ENCODE results near the gene SPAG17.

The SPAG17 gene

GRCh38 chr1:118159569-118159968, 25.5 kb downstream of the SPAG17 start:
- no peak for DNase-seq

- no peak for DNase-seq
Measured at GRCh38 chr1:118158924-118159323, 26.1 kb downstream of the SPAG17 start.

DNA sequence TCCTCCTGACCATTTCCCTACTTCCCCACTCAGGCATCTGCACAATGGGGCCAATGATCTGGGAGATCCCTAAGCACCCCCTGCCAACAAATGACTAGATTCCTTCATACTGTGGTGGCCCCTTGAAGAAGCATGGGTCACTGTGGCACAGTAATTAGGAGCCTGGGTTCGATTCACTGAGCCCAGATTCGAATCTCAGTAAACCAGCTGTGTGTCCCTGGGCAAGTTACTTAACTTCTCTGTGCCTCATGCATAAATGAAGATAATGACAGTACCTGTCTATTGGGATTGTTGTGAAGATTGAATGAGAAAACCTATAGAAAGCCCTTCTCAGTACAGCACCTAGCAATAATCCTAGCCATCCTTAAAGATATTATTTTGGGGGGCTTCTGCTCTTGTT, 27.5 kb downstream of the SPAG17 start:
- DNase-seq: no peak

DNA sequence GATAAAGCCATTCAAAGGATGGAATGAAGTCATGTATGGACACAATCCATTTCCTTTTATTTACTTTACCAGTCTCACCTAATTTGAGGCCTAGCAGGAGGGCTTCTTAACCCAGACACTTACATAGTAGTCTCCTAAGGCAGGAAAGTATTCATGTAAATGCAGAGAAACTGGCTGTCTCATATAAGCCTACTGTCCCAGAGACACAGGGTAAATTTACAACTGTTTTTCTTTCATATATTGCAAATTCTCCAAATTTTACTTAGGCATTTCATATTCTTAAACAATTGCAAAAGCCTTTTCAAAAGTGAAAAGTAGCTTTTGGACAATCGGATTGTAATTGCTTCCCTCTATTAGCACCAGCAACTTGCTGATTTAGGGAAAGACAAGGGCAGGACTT, 29.9 kb downstream of the SPAG17 start:
- DNase-seq: no peak

GRCh38 chr1:118154220-118154619, 30.8 kb downstream of the SPAG17 start:
- DNase-seq: no peak

DNA sequence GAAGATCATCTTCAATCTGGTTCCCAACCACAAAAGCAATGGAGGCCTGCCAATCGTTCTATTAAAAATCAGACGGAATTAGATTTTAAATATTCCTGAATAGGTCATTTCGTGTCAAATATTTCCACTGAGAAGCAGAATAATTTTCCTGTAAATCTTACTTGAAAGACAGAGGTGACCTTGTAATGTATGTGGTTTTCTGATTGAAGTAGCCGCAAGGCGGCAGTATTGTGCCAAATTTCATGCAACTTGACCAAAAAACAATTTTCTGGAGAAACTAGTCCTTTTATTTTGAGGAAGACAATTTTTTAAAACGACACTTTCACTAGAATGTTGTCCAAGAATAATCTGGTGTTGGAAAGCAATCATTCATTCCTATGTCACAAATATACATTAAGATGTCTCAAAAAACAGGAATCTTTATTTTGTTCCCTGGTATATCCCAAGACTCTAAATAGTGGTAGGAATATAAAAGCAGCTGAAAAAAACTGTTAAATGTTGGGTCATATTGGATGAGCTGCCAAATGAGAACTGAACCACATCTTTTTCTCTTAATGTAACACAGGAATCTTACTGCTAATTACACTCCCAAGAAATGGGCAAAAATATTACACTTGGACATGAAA, 33.6 kb downstream of the SPAG17 start:
- no peak for DNase-seq

DNA sequence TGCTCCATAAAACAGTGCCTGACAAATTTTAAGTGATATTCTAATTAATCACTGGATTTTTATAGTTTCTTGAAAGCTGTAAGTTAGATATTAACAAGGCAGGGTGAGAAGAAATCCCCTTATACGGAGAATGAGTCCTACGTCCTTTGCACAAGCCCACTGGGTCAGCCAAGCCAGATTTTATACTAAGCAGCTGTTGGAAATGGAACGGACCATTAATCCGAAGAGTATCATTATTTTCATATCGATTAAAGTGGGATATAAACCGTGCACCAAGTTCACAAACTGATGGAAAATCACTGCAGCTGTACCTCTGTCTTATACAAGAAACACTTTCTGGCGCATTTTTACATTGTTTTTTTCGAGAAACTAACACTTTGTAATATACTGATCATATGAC, 35.2 kb downstream of the SPAG17 start:
- no peak for DNase-seq

DNA sequence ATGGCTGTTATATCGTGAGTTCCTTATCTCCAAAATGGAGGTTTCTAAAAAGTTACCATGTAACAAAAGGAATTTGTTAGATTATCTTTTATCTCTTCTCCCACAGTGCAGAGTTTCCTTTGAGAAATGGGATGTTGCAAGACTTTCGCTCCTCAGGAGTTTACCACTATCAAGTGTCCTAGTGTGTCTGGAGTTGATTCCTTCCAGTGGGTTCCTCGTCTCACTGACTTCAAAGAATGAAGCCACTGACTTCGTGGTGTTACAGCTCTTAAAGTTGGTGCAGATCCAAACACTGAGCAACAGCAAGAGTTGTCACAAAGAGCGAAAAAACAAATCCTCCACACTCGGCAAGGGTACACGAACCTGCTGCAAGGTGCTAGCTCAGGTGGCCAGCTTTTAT, 37.0 kb downstream of the SPAG17 start:
- DNase-seq: no peak

- DNase-seq: no peak
Measured at GRCh38 chr1:118147522-118147921, 37.5 kb downstream of the SPAG17 start.

DNA sequence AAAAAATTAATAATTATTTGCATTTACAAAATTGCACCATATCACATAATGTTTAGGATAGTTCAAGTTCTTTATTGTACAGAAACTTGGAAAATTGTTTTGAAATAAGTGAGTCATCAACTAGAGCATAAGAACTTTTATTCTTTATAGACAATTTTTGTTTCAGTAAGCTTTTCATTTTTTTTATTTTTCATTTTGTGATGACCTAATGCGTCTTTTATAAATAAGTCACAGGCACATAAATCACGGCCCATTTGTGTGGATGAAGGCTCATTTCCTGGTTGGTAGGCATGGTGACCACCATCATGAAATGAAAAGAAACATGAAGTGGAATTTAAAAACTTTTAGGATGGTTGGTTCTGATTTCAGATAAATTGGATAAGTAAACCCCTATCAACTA, 39.3 kb downstream of the SPAG17 start:
- DNase-seq: no peak

GRCh38 chr1:118144684-118145083, 40.3 kb downstream of the SPAG17 start:
- DNase-seq: no peak

GRCh38 chr1:118143831-118144230, 41.2 kb downstream of the SPAG17 start:
- no peak for DNase-seq

GRCh38 chr1:118143121-118143520, 41.9 kb downstream of the SPAG17 start:
- DNase-seq: no peak

DNA sequence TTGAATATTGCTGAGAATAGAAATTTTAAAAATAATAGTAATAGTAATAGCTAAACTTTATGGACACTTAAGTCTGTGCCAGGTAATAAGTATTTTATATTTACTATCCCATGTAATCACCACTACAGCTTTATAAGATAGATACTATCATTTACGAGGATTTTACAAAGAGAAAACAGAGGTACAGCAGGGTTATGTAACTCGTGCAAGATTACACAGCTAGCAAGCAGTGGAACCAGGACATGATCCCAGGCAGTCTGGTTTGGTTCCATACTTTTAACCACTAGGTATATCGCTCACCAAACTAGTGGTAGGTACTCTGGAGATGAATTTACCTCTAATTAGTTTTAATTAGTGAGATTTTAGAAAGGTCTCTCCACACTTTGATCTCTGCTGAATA, 42.5 kb downstream of the SPAG17 start:
- no peak for DNase-seq

DNA sequence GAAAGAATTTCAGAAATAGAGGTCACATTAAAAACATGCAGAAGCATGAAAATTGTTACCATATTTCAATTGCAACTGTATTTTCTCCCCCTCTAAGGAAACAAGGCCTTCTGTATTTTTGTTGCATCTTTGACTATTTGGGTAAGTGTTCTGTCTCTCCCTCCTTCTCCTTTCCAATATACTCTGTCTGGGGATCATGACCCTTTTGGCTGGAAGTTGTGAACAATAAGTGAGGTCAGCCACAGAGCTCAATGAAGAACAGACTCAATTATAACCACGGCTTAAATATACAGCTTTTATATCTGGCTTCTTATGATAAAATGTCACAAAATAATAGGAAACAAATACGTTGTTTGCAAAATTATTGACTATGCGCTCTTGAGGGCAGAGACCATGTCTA, 47.1 kb downstream of the SPAG17 start:
- no peak for DNase-seq

DNA sequence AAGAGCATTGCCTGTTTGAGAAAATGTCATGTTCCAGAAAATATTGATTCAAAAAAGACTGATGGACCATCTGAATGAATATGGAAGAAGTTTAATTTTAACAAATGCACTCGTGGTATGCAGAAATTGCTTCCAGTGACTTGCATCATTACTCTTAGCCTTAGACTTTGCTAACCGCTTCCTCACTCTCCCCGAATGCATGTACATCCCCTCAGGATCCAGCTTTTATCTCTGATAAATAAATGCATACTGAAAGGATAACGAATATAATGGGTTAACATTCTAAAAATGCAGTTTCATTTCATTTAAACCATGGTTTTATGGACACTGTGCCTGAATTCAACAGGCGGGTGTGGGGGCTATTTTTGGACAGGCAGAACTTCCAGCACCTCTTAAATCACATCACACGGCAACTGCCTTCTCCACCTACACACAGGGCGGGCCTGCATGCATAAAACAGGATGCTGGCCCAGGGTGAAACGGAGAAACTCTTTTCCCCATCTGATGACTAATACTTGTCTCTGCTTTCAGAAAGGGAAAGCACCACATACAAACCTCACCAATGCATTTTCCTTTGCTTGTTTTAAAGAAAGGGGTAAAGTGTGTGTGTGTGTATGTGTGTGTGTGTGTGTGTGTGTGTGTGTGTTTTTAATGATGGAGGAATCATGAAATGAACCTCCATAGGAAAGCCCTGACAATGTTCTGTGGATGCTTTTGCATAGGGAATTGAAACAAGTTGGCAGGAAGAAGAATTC, 48.7 kb downstream of the SPAG17 start:
- no peak for DNase-seq

- DNase-seq: no peak
Measured at GRCh38 chr1:118132000-118132399, 53.0 kb downstream of the SPAG17 start.

DNA sequence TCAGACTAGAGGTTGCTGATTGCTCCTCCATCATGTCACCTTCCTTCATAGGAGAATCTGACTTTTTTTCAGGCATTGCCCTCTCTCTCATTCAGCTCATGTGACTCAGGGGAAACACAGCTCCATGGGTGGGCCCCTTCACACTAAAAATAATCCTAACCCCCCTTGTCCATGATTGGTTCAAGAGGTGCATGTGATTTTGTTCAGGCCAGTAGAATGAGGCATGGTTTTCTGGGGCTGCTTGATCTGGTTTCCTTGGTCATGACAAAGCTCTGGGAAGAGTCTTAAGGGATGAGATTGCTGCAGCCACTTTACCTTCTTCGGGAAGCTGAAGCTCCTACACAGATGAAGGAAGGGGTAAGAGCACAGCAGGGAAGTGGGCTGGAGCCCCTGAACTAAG, 56.3 kb downstream of the SPAG17 start:
- no peak for DNase-seq

DNA sequence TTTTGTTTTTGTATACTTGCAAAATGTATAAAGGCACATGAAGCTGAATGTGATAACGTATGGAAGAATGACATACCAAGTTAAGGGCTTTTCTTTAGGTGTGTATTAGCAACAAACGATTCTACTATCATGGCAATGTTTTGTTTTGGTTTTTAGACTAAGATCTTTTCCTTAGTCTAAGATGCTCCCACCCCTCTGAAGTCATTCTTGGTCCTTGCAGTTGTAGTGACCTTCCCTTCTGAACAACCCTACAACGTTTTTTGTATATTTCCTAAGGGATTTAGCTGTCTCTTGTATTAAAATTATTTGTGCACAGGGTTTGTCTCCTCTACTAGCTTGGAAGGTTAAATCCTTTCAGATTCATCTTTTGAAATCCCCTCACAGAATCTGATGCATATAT, 61.0 kb downstream of the SPAG17 start:
- no peak for DNase-seq

- no peak for DNase-seq
Measured at GRCh38 chr1:118123116-118123839, 61.8 kb downstream of the SPAG17 start.

GRCh38 chr1:118122234-118123004, 62.6 kb downstream of the SPAG17 start:
- no peak for DNase-seq

DNA sequence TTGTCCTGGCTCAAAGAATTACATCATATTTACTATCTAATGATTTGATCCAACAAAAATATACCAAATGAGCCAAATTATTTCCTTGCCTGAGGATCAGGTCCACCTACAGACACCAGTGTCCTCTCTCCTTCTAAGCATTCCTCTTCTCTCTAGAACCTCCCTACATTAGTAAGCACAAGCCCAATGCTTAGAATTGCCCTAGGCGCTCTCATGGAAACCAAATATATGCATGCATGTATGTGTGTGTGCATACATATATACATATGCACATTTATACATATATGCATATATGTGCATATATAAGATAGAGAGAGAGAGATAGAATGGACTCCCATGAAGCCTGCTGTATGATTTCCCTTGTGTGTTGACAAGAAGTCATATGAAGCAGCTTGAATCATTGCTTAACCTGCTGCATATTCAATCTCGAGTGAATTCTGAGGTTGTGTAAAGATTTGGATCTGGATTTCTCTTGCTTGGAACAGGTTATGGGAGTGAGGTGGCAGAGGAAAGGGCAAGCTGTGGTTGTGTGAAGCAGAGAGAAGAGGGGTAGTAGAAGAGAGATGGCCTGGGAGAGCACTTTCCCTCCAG, 66.1 kb downstream of the SPAG17 start:
- DNase-seq: no peak

GRCh38 chr1:118118469-118118868, 66.6 kb downstream of the SPAG17 start:
- DNase-seq: no peak

Measured in NCI-H510A (cell line).